Midbrain (tissue), 1 donor: ENCODE results near the gene LMOD3.

Source experiments
- DNase-seq: peaks from one replicate; lab custom pipeline; 2025; lab: John Stamatoyannopoulos, UW

LMOD3 gene

DNA sequence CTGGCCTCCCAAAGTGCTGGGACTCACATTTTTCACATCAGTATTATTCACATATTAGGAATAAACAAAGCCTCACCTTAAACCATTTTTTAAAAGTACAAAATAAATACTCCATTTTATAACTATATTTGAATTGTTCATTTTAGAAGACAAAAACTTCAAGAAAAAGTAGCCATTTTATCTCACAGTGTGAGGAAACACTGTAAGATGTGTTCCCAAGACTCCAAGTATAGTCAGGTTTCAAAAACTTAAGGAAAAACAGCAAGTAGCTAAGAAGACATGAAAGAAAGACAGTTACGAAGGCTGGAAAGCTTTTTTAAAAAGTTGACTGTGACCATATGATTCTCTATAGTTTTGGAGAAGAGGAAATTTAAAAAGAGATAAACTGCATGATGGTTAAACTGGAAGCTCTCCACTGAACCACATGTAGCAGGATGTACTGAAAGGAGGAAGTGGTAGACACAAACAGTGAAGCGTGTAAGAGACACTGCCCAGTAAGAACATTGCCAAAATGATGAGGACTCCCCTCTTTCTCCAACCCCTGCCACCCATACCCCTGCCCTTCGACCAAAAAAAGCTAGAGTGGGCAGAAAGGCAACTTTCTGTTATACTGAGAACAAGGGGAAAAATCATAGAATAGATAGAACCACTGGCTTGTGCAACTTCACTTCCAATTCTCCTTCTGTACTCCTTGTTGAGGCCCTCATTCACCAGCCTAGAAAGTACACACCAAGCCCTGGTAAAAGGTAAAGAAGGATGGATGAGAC lies 64.0 kb downstream of the LMOD3 start:
- DNase-seq: no peak
